WTC11 (cell line): ENCODE measurements around the gene NDRG4.

Experiments
- AFF4 ChIP-seq: sonication (generic); formaldehyde crosslinking; IDR thresholded peaks from 2 replicates; pipeline ENCODE4 v1.8.1; 2023; ENCODE audit warnings: mild to moderate bottlenecking, missing genetic modification reagents, borderline replicate concordance
- ATF3 ChIP-seq: sonication (generic); formaldehyde crosslinking; conservative IDR thresholded peaks from 2 replicates; pipeline ENCODE4 v1.8.1; 2022; ENCODE audit warnings: mild to moderate bottlenecking, missing genetic modification reagents
- E2F4 ChIP-seq: sonication (generic); formaldehyde crosslinking; IDR thresholded peaks from 2 replicates; pipeline ENCODE4 v1.8.1; 2022; ENCODE audit warnings: low read depth, mild to moderate bottlenecking, moderate library complexity, missing genetic modification reagents, borderline replicate concordance
- E2F5 ChIP-seq: sonication (generic); formaldehyde crosslinking; IDR thresholded peaks from 2 replicates; pipeline ENCODE4 v1.8.1; 2022; ENCODE audit warnings: mild to moderate bottlenecking, moderate library complexity, missing genetic modification reagents
- FOXJ3 ChIP-seq: sonication (generic); formaldehyde crosslinking; IDR thresholded peaks from 2 replicates; pipeline ENCODE4 v1.9.0; 2021; ENCODE audit warnings: missing genetic modification reagents, mild to moderate bottlenecking, borderline replicate concordance
- FOXP1 ChIP-seq: sonication (generic); formaldehyde crosslinking; IDR thresholded peaks from 2 replicates; pipeline ENCODE4 v1.8.0; 2022; ENCODE audit warnings: missing genetic modification reagents, mild to moderate bottlenecking, moderate library complexity, borderline replicate concordance
- NFE2L1 ChIP-seq: sonication (generic); formaldehyde crosslinking; IDR thresholded peaks from 2 replicates; pipeline ENCODE4 v1.8.1; 2023; ENCODE audit warnings: missing genetic modification reagents
- TF ChIP-seq, protein P1 (sequence below): fragments of 200-600 bp; IDR thresholded peaks from 2 replicates; pipeline ENCODE4 v1.8.0; 2022; ENCODE audit warnings: antibody characterized with exemption

- no peak for TF ChIP-seq NFE2L1
- no peak for TF ChIP-seq FOXP1 (CRISPR knock-in tag)
- no peak for TF ChIP-seq E2F5
- no peak for TF ChIP-seq E2F4 (CRISPR knock-in tag)
- TF ChIP-seq, protein P1, sequence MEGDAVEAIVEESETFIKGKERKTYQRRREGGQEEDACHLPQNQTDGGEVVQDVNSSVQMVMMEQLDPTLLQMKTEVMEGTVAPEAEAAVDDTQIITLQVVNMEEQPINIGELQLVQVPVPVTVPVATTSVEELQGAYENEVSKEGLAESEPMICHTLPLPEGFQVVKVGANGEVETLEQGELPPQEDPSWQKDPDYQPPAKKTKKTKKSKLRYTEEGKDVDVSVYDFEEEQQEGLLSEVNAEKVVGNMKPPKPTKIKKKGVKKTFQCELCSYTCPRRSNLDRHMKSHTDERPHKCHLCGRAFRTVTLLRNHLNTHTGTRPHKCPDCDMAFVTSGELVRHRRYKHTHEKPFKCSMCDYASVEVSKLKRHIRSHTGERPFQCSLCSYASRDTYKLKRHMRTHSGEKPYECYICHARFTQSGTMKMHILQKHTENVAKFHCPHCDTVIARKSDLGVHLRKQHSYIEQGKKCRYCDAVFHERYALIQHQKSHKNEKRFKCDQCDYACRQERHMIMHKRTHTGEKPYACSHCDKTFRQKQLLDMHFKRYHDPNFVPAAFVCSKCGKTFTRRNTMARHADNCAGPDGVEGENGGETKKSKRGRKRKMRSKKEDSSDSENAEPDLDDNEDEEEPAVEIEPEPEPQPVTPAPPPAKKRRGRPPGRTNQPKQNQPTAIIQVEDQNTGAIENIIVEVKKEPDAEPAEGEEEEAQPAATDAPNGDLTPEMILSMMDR = no peak
- TF ChIP-seq ATF3 (CRISPR knock-in tag) = no peak
- TF ChIP-seq AFF4 (CRISPR knock-in tag) = no peak
- no peak for TF ChIP-seq FOXJ3 (CRISPR knock-in tag)
Measured at GRCh38 chr16:58488531-58488930, 11.4 kb upstream of the NDRG4 start.
